ENCODE results near the gene LRRN2.

LRRN2 gene

GRCh38 chr1:204712708-204713430 lies 27.3 kb upstream of the LRRN2 start:
- Histone ChIP-seq H3K4me1 (ENCODE audit: insufficient read depth, insufficient read length) (peaks cover 42% of the 10 kb centered on the region), H3K9me3 (ENCODE audit: insufficient read depth, low read length) (no peaks in the 10 kb centered on the region; the same call in 1 of the 2 replicates), H3K36me3 (ENCODE audit: insufficient read depth, insufficient read length, low read length) (peaks cover 3% of the 10 kb centered on the region), H3K27me3 (ENCODE audit: insufficient read depth, insufficient read length) (peaks cover 55% of the 10 kb centered on the region), H3K4me3 (ENCODE audit: insufficient read length, low read depth) (peak overlapping the region; percentile 53), H3K9ac (ENCODE audit: insufficient read length, low read depth) (peak overlapping the region; percentile 81)
- TF ChIP-seq ZNF274 (IDR thresholded peaks at IDR 0.05; ENCODE audit: low read depth, low read length) = no peak
- no peak for TF ChIP-seq SUZ12 (IDR thresholded peaks at IDR 0.05; ENCODE audit: extremely low read depth, insufficient read depth, insufficient read length)
- TF ChIP-seq YY1 (IDR thresholded peaks at IDR 0.05; ENCODE audit: insufficient read depth, insufficient read length) = no peak
- DNase-seq (ENCODE audit: low read depth, low spot score) = no peak

GRCh38 chr1:204711947-204712701 lies 26.6 kb upstream of the LRRN2 start:
- no peak for TF ChIP-seq YY1 (IDR thresholded peaks at IDR 0.05; ENCODE audit: insufficient read depth, insufficient read length)
- TF ChIP-seq SUZ12 (IDR thresholded peaks at IDR 0.05; ENCODE audit: extremely low read depth, insufficient read depth, insufficient read length) = no peak
- no peak for TF ChIP-seq ZNF274 (IDR thresholded peaks at IDR 0.05; ENCODE audit: low read depth, low read length)
- H3K4me3 ChIP-seq (ENCODE audit: insufficient read length, low read depth) = no peak overlapping the region
- DNase-seq (ENCODE audit: low read depth, low spot score) = no peak
- H3K9ac ChIP-seq (ENCODE audit: insufficient read length, low read depth) = peak overlapping the region; percentile 7
- H3K9me3 ChIP-seq (ENCODE audit: insufficient read depth, low read length) = no peaks in the 10 kb centered on the region; the same call in 1 of the 2 replicates
- H3K27me3 ChIP-seq (ENCODE audit: insufficient read depth, insufficient read length) = peaks cover 48% of the 10 kb centered on the region
- peaks cover 3% of the 10 kb centered on the region for H3K36me3 ChIP-seq (ENCODE audit: insufficient read depth, insufficient read length, low read length)
- peaks cover 49% of the 10 kb centered on the region for H3K4me1 ChIP-seq (ENCODE audit: insufficient read depth, insufficient read length)

- TF ChIP-seq YY1 (IDR thresholded peaks at IDR 0.05; ENCODE audit: insufficient read depth, insufficient read length) (no peak), SUZ12 (IDR thresholded peaks at IDR 0.05; ENCODE audit: extremely low read depth, insufficient read depth, insufficient read length) (no peak), ZNF274 (IDR thresholded peaks at IDR 0.05; ENCODE audit: low read depth, low read length) (no peak)
Observed at GRCh38 chr1:204711103-204711946, 25.8 kb upstream of the LRRN2 start.

GRCh38 chr1:204709960-204710912 lies 24.7 kb upstream of the LRRN2 start:
- Histone ChIP-seq H3K9ac (ENCODE audit: insufficient read length, low read depth) (peak overlapping the region; percentile 61), H3K27me3 (ENCODE audit: insufficient read depth, insufficient read length) (peaks cover 39% of the 10 kb centered on the region), H3K36me3 (ENCODE audit: insufficient read depth, insufficient read length, low read length) (peaks cover 3% of the 10 kb centered on the region), H3K9me3 (ENCODE audit: insufficient read depth, low read length) (no peaks in the 10 kb centered on the region; the same call in 1 of the 2 replicates), H3K4me1 (ENCODE audit: insufficient read depth, insufficient read length) (peaks cover 53% of the 10 kb centered on the region), H3K4me3 (ENCODE audit: insufficient read length, low read depth) (peak overlapping the region; percentile 9)
- peak; percentile 99 for DNase-seq (ENCODE audit: low read depth, low spot score)
- TF ChIP-seq ZNF274 (IDR thresholded peaks at IDR 0.05; ENCODE audit: low read depth, low read length) (no peak), SUZ12 (IDR thresholded peaks at IDR 0.05; ENCODE audit: extremely low read depth, insufficient read depth, insufficient read length) (no peak), YY1 (IDR thresholded peaks at IDR 0.05; ENCODE audit: insufficient read depth, insufficient read length) (no peak)

More at GRCh38 chr1:204711103-204711946, 25.8 kb upstream of the LRRN2 start:
- peaks cover 3% of the 10 kb centered on the region for H3K36me3 ChIP-seq (ENCODE audit: insufficient read depth, insufficient read length, low read length)
- no peak overlapping the region for H3K4me3 ChIP-seq (ENCODE audit: insufficient read length, low read depth)
- H3K27me3 ChIP-seq (ENCODE audit: insufficient read depth, insufficient read length) = peaks cover 40% of the 10 kb centered on the region
- peak overlapping the region; percentile 6 for H3K9ac ChIP-seq (ENCODE audit: insufficient read length, low read depth)
- no peak for DNase-seq (ENCODE audit: low read depth, low spot score)
- no peaks in the 10 kb centered on the region; the same call in 1 of the 2 replicates for H3K9me3 ChIP-seq (ENCODE audit: insufficient read depth, low read length)
- peaks cover 53% of the 10 kb centered on the region for H3K4me1 ChIP-seq (ENCODE audit: insufficient read depth, insufficient read length)

- Histone ChIP-seq H3K36me3 (ENCODE audit: insufficient read depth, insufficient read length, low read length) (peaks cover 3% of the 10 kb centered on the region), H3K9me3 (ENCODE audit: insufficient read depth, low read length) (no peaks in the 10 kb centered on the region; the same call in 1 of the 2 replicates), H3K4me3 (ENCODE audit: insufficient read length, low read depth) (no peak overlapping the region), H3K4me1 (ENCODE audit: insufficient read depth, insufficient read length) (peaks cover 53% of the 10 kb centered on the region), H3K9ac (ENCODE audit: insufficient read length, low read depth) (no peak overlapping the region), H3K27me3 (ENCODE audit: insufficient read depth, insufficient read length) (peaks cover 35% of the 10 kb centered on the region)
- TF ChIP-seq ZNF274 (IDR thresholded peaks at IDR 0.05; ENCODE audit: low read depth, low read length) (no peak), YY1 (IDR thresholded peaks at IDR 0.05; ENCODE audit: insufficient read depth, insufficient read length) (no peak), SUZ12 (IDR thresholded peaks at IDR 0.05; ENCODE audit: extremely low read depth, insufficient read depth, insufficient read length) (no peak)
- no peak for DNase-seq (ENCODE audit: low read depth, low spot score)
Observed at GRCh38 chr1:204709021-204709420, 23.5 kb upstream of the LRRN2 start.

Data from NT2/D1 (cell line).